GM12872 (cell line): ENCODE results near the gene IRF2BPL.

Source experiments
- TF ChIP-seq, protein P1 (sequence below): IDR thresholded peaks from 3 replicates; pipeline ENCODE4 v1.5.1; 2011; ENCODE audit warnings: low read depth, mild to moderate bottlenecking, low read length, moderate library complexity; ENCODE audit not compliant: insufficient read depth

Gene IRF2BPL

DNA sequence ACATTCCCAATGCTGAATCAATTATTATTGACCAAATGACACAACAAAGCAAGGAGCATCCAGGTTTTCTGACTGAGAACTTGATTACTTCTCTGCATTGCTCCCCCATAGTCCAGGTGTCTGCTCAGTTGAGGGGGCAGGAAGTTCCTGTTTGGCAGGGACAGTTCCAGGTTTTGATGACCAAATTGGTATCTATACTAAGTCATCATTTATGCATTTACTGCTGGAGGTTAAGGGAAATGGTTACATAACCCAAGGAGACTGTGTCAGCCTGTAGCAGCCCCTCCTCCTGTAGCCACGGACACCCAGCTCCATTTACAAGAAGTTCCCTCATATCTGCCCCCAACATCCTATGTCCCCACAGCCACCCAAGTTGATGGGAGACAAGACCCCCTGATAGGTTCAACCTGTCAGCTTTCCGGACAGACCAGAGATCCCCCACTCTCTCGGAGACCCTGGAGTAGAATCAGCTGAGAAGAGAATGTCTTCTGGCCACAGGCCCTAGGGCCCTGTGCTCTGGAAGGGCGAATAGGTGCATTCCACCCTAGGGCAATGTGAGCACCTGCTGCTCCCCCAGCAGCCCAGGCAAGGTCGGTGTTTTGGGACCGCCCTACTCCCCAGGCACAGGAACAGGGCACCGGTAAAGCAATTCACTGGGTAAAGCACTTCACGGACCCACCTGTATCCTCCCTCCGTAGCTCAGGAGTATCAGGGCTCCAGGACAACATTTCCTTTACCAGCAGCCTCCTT is 23.6 kb downstream of the IRF2BPL start:
- TF ChIP-seq, protein P1, sequence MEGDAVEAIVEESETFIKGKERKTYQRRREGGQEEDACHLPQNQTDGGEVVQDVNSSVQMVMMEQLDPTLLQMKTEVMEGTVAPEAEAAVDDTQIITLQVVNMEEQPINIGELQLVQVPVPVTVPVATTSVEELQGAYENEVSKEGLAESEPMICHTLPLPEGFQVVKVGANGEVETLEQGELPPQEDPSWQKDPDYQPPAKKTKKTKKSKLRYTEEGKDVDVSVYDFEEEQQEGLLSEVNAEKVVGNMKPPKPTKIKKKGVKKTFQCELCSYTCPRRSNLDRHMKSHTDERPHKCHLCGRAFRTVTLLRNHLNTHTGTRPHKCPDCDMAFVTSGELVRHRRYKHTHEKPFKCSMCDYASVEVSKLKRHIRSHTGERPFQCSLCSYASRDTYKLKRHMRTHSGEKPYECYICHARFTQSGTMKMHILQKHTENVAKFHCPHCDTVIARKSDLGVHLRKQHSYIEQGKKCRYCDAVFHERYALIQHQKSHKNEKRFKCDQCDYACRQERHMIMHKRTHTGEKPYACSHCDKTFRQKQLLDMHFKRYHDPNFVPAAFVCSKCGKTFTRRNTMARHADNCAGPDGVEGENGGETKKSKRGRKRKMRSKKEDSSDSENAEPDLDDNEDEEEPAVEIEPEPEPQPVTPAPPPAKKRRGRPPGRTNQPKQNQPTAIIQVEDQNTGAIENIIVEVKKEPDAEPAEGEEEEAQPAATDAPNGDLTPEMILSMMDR, result no peak

DNA sequence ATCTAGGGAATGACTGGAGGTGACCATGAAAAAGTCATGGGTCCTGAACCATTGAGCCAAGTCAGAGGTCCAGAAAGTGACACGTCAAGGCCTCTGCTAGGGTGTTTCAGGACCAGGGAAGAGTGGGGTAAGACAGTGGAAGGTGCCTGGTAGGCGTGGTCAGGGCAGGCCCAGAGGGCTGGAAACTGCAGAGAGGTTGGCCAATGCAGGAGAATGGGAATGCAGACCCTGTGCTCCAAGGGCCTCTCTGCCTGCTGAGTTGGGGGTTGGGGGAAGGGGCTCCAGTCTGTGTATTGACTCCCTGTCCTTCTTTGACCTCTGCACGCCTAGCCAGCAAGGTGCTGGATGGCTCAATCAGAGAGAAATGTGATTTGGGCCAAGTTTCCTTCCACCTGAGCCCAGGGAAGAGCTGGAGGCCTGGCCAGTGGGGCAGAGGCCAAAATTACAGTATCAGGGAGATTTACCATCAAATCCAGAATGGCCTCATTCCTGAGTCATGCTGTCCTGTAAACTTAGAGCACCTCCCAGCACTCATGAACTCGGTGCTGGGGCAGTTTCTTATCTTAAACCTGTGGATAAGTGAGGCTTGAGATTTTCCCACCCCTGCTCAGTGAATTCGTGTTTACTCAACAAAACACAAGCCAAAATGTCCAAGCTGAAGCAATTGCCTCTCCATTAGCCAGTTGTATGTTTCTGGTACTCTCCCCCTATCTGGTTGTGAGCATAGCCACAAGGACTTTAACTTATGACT is 24.4 kb downstream of the IRF2BPL start:
- TF ChIP-seq, protein P1, result no peak

DNA sequence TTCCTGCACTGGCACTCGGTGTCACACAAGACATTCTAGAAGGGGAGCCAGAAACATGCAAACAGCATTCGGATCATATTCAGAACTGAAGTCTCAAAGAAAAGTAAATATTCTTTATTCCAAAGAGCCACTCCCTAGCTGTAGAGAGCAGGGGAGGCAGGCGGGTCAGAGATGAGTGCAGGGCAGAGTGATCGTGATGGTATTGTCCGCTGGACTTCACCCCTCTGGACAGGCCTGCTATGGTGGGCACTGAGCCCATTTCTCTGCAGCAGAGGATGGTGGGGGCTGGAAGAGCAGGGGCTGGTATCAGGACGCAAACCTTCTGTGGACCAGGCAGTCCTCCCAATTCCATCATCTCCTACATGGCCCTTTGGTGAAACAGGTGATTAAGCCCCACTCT is 25.6 kb downstream of the IRF2BPL start:
- TF ChIP-seq, protein P1, result no peak

DNA sequence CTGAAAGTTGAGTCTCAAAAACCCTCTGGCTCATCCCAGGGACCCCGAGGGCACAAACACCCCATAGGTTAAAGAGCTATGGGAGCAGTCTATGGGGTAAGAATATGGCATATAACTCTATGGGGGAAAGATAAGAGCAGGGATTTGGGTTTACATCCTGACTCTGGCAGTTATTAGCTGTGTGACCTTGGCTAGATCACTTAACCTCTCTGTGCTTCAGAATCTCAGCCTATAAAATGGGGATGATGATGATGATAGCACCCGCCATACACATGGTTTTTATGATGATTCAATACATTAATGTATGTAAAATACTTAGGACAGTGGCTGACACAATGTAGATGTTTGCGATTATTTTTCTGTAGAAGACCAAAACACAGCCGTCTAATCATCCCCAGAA is 26.2 kb downstream of the IRF2BPL start:
- TF ChIP-seq, protein P1, result no peak

DNA sequence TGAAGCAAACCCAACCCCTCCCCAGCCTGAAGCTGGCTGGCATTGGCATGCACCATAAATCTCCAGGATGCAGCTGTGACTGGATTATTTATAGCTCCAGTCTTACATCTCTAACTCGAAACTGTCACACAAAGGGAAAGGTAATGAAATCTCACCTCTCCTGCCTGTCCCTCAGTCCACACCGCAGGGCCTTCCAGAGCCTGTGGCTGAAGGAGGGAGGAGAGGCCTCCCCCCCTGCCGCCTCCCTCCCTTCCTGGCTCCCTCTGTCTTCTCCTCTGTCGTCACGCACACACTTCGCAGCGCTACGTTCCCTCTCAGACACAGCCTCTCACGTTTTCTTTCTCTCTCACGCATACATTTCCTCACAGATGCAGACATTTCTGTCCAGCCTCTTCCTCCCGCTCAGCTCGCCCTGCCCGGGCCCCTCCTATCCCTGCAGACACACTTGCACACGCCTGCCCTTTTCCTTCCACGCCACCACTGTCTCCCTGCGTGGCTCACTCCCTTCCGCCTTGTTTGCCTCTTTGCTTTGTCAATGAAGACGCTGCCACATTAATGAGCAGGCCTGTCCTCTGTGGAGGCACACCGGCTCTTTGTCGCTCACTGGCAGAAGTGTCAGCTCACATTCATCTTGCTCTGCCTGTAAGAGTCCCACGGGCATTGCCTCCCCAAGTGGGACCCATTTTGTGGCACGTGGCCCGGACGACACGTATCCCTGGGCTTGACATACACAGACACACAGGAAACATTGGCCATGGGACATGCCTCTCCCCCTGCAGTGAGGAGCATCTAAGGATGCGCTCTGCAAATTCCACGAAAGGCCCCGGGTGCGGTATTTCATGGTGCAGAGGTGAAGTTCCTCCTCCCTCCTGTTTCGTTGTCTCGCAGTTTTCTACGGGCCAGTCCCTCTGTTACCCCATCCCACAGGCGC is 27.9 kb downstream of the IRF2BPL start:
- TF ChIP-seq, protein P1, result no peak

DNA sequence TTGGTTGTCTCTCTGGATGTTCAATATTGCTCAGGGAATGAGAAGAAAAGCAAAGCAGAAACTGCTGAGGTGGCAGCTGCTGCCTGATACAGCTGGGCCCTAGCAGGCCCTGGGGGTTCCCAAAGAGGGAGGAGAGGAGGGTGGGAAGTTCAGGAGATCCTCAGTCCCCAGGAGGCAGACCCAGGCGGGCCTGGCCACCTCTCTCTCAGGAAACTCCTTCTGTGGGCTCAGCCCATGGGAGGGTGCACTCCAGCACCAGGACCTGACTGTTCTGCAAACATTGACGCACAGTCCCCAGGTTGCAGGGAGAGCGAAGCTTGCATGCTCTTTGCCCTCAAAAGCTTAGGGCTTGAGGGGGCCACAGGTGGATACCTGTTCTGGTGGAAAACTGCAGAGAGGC is 29.6 kb downstream of the IRF2BPL start:
- TF ChIP-seq, protein P1, result no peak

DNA sequence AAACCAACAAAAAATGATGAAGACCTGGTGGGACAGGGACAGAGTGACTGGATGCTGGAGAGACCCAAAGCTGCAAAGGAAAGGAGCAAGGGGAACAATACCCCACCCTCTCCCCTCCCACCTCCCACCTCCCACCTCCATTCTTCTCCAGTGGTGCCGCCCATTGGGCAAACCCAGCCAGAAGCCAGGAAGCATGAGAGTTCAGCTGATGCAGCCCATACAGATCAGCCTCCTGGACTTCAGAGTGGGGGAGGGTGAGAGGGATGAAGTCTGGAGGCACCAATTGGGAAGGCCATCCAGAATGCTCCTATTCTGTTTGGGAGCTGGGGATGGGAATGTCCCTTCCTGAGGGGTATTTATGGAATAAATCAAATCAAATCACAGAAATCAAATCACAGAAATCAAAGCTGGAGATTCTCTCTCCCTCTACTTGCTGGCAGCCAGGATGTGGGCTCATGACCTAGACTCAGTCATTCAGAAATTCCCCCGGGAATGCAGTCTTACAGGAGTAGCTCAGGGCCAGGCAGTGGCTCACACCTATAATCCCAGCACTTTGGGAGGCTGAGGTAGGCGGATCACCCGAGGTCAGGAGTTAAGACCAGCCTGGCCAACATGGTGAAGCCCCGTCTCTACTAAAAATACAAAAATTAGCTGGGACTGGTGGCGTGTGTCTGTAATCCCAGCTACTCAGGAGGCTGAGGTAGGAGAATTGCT is 31.1 kb downstream of the IRF2BPL start:
- TF ChIP-seq, protein P1, result no peak
